Measurements from ENCODE around the gene SERPINA7. TPM values are rescaled to one million over a fixed set of nuclear protein-coding genes. Genes with fewer than 3 reads are reported as not detected.

SERPINA7 gene
- total RNA-seq, 1 donor from 2014 or later = 0.24 TPM

Other genes starting within 250 kb of the SERPINA7 start
- 2.4 TPM for gene NRK, start 216.2 kb downstream of the SERPINA7 start, total RNA-seq (ENCODE audit: insufficient read depth, low replicate concordance)
- 9.6 TPM for gene PWWP3B, start 129.6 kb upstream of the SERPINA7 start, total RNA-seq (ENCODE audit: insufficient read depth, low replicate concordance)